IMR-90 (cell line): Measurements from ENCODE around the gene CLASP1. TPM values are rescaled to one million over a fixed set of nuclear protein-coding genes. Genes with fewer than 3 reads are reported as not detected.

ENCODE experiments used
- ATAC-seq: fragments of 200-7000 bp; cut with Tn5 transposase; 2 replicates; pipeline ENCODE4 v1.9.1; 2020; ENCODE audit warnings: low read depth, mild to moderate bottlenecking, moderate library complexity
- BruUV-seq: library from RNA; stranded (reverse); fragments of 400-500 nt; replicated peaks from 2 replicates; lab custom pipeline; 2021; lab: Mats Ljungman, UMichigan
- CTCF ChIA-PET: fragments of 300-600 bp; formaldehyde crosslinking; extraction: SDS; loops from one replicate; lab custom pipeline; 2021; ENCODE audit warnings: antibody characterized with exemption; lab: Yijun Ruan, JAX
- POLR2A ChIA-PET: fragments of 300-600 bp; sonication (Branson Sonifier 250); formaldehyde crosslinking; loops from one replicate; lab custom pipeline; 2022; ENCODE audit warnings: antibody characterized with exemption; ENCODE audit not compliant: unreplicated experiment; lab: Charles Lee
- DNase-seq: peaks from one replicate; pipeline ENCODE4 v3.0.0; 2013
- H2AFZ ChIP-seq: replicated peaks from 2 replicates; pipeline ENCODE3; 2013; ENCODE audit warnings: low read length, mild to moderate bottlenecking; ENCODE audit not compliant: poor library complexity
- H2AK5ac ChIP-seq: 2 replicates; pipeline ENCODE4 v1.6.1; 2013; ENCODE audit warnings: low read depth, low read length, inconsistent platforms
- H2AK9ac ChIP-seq: replicated peaks from 2 replicates; pipeline ENCODE3; 2013; ENCODE audit warnings: mild to moderate bottlenecking, low read depth, low read length, moderate library complexity; ENCODE audit not compliant: poor library complexity
- H2BK120ac ChIP-seq: 2 replicates; pipeline ENCODE4 v1.6.1; 2013; ENCODE audit warnings: low read depth, low read length, inconsistent platforms
- H2BK15ac ChIP-seq: 3 replicates; pipeline ENCODE4 v1.6.1; 2013; ENCODE audit warnings: low read depth, low read length, inconsistent platforms
- H2BK20ac ChIP-seq: 2 replicates; pipeline ENCODE4 v1.6.1; 2013; ENCODE audit warnings: low read depth, mild to moderate bottlenecking, inconsistent platforms, low read length, moderate library complexity
- H2BK5ac ChIP-seq: 2 replicates; pipeline ENCODE4 v1.6.1; 2013; ENCODE audit warnings: mild to moderate bottlenecking, low read depth, low read length, inconsistent platforms; ENCODE audit not compliant: poor library complexity, severe bottlenecking
- H3K14ac ChIP-seq: replicated peaks from 2 replicates; pipeline ENCODE4 v1.6.1; 2013; ENCODE audit warnings: low read depth, low read length, inconsistent platforms
- H3K18ac ChIP-seq: 2 replicates; pipeline ENCODE4 v1.6.1; 2013; ENCODE audit warnings: low read depth, low read length, control low read depth
- H3K23ac ChIP-seq: 2 replicates; pipeline ENCODE4 v1.6.1; 2013; ENCODE audit warnings: low read depth, low read length, inconsistent platforms
- H3K27ac ChIP-seq: 2 replicates; pipeline ENCODE4 v1.5.1; 2013; ENCODE audit warnings: mild to moderate bottlenecking, control low read depth, low read length; ENCODE audit not compliant: insufficient read depth
- H3K27me3 ChIP-seq: 2 replicates; pipeline ENCODE4 v1.6.1; 2013; ENCODE audit warnings: low read length; ENCODE audit not compliant: control insufficient read depth, insufficient read depth
- H3K36me3 ChIP-seq: 2 replicates; pipeline ENCODE4 v1.6.1; 2013; ENCODE audit warnings: low read length, mixed read lengths; ENCODE audit not compliant: control insufficient read depth, insufficient read depth
- H3K4ac ChIP-seq: 2 replicates; pipeline ENCODE4 v1.6.1; 2013; ENCODE audit warnings: low read depth, low read length, inconsistent platforms
- H3K4me1 ChIP-seq: 2 replicates; pipeline ENCODE4 v1.6.1; 2013; ENCODE audit warnings: low read length, mixed read lengths; ENCODE audit not compliant: control insufficient read depth, insufficient read depth
- H3K4me2 ChIP-seq: 2 replicates; pipeline ENCODE4 v1.6.1; 2013; ENCODE audit warnings: low read depth, mild to moderate bottlenecking, control low read depth, low read length, moderate library complexity
- H3K4me3 ChIP-seq: 2 replicates; pipeline ENCODE4 v1.5.1; 2013; ENCODE audit warnings: low read depth, mild to moderate bottlenecking, control low read depth, low read length, moderate library complexity; ENCODE audit not compliant: insufficient read depth
- H3K56ac ChIP-seq: 2 replicates; pipeline ENCODE4 v1.6.1; 2013; ENCODE audit warnings: low read length, inconsistent platforms; ENCODE audit not compliant: insufficient read depth; ENCODE audit errors: extremely low read depth
- H3K79me1 ChIP-seq, 2 experiments: 2 replicates each; pipeline ENCODE4 v1.6.1; 2013; ENCODE audit warnings: low read length in 2 of 2, inconsistent platforms in 1 of 2, low read depth in 1 of 2
- H3K9ac ChIP-seq: 2 replicates; pipeline ENCODE4 v1.6.1; 2013; ENCODE audit warnings: low read depth, low read length, control low read depth
- H3K9me1 ChIP-seq: 2 replicates; pipeline ENCODE4 v1.6.1; 2013; ENCODE audit warnings: low read length, inconsistent platforms; ENCODE audit not compliant: insufficient read depth
- H3K9me3 ChIP-seq: 2 replicates; pipeline ENCODE4 v1.6.1; 2013; ENCODE audit warnings: low read length; ENCODE audit not compliant: control insufficient read depth, insufficient read depth
- H4K20me1 ChIP-seq: 2 replicates; pipeline ENCODE4 v1.6.1; 2013; ENCODE audit warnings: low read length, inconsistent platforms; ENCODE audit not compliant: insufficient read depth
- H4K5ac ChIP-seq: 2 replicates; pipeline ENCODE4 v1.6.1; 2013; ENCODE audit warnings: mild to moderate bottlenecking, low read depth, low read length, control low read depth
- H4K8ac ChIP-seq, 2 experiments: 2 replicates each; pipeline ENCODE4 v1.6.1; 2013; ENCODE audit warnings: low read depth in 2 of 2, low read length in 2 of 2, control low read depth in 1 of 2, inconsistent platforms in 1 of 2
- H4K91ac ChIP-seq: 2 replicates; pipeline ENCODE4 v1.6.1; 2013; ENCODE audit warnings: low read depth, low read length, inconsistent platforms; ENCODE audit not compliant: insufficient read depth
- FOS ChIP-seq: fragments of 150-350 bp; IDR thresholded peaks from 2 replicates; pipeline ENCODE4 v1.6.1; 2016; ENCODE audit warnings: low read depth, low read length
- MAFK ChIP-seq: IDR thresholded peaks from 2 replicates; pipeline ENCODE4 v1.6.1; 2012; ENCODE audit warnings: low read depth, low read length, improper control_type of control experiment
- MAZ ChIP-seq: IDR thresholded peaks from 2 replicates; pipeline ENCODE4 v1.6.1; 2012; ENCODE audit warnings: low read depth, mild to moderate bottlenecking, low read length, improper control_type of control experiment, moderate library complexity, borderline replicate concordance
- POLR2A ChIP-seq: IDR thresholded peaks from 2 replicates; pipeline ENCODE4 v1.6.1; 2012; ENCODE audit warnings: mild to moderate bottlenecking, low read depth, low read length
- RFX5 ChIP-seq: IDR thresholded peaks from 2 replicates; pipeline ENCODE4 v1.8.0; 2012; ENCODE audit warnings: low read depth, mild to moderate bottlenecking, low read length, moderate library complexity
- WGBS, 2 experiments: methylation state at CpG; one replicate each; pipeline versions ENCODE4 v1.1.5 to v1.1.7; 2013; ENCODE audit warnings: missing lambda C conversion rate in 2 of 2; ENCODE audit not compliant: insufficient read length in 1 of 2; ENCODE audit errors: extremely low coverage in 2 of 2; 5-methylcytosine and 5-hydroxymethylcytosine counted together
- dilution Hi-C: fragments of 300-500 bp; cut with HindIII; formaldehyde crosslinking; loops from one replicate; pipeline ENCODE4 v1.14.3; 2018; ENCODE audit warnings: low sequenced_read_pairs; ENCODE audit not compliant: unreplicated experiment
- in situ Hi-C: fragments of 300-500 bp; cut with MboI; formaldehyde crosslinking; loops from 3 replicates; pipeline ENCODE4 v1.14.3; 2019; ENCODE audit warnings: low sequenced_read_pairs, inconsistent platforms, mixed read lengths
- intact Hi-C: fragments of 100-400 bp; cut with micrococcal nuclease; formaldehyde crosslinking; loops from 2 replicates; pipeline ENCODE4 v1.10.0; 2022
- polyA plus RNA-seq, 3 experiments: library from polyadenylated mRNA; depleted of rRNA; stranded (reverse); fragments of >200 nt; gene quantifications; 2 replicates each; pipeline ENCODE4 v1.2.3, GENCODE V29; 2012; ENCODE audit warnings: low replicate concordance in 1 of 3
- total RNA-seq: library from RNA; depleted of rRNA; stranded (reverse); fragments of >200 nt; gene quantifications from 2 replicates; pipeline ENCODE4 v1.2.3, GENCODE V29; 2012

CLASP1 gene
- total and polyA plus RNA-seq, 2 of the 4 experiments (the other 2 are of a cell fraction) = 12.3 to 33.7 TPM

- Histone ChIP-seq H4K20me1 (no peaks in the 10 kb centered on the region; the same call in 1 of the 2 replicates), H2AK9ac (no peak overlapping the region), H3K56ac (no peak overlapping the region), H3K18ac (no peak overlapping the region), H2BK15ac (no peak overlapping the region), H3K79me1 (peaks cover 13 to 41% of the 10 kb centered on the region in 2 experiments), H2AFZ (no peak overlapping the region), H3K23ac (no peak overlapping the region), H3K27me3 (no peaks in the 10 kb centered on the region), H3K9ac (no peak overlapping the region), H3K4me1 (0 out of 2 replicates have a peak, but pooled peaks cover 2% of the 10 kb centered on the region), H2AK5ac (no peak overlapping the region), H3K4ac (no peak overlapping the region), H3K4me2 (no peak overlapping the region), H3K4me3 (no peak overlapping the region), H4K91ac (no peak overlapping the region), H3K9me1 (peaks cover 3% of the 10 kb centered on the region; the same call in 1 of the 2 replicates), H2BK20ac (no peak overlapping the region), H2BK120ac (no peak overlapping the region), H3K36me3 (peaks cover 13% of the 10 kb centered on the region), H3K14ac (no peak overlapping the region), H4K5ac (no peak overlapping the region), H3K27ac (no peak overlapping the region), H2BK5ac (no peak overlapping the region), H4K8ac (no peak overlapping the region), H3K9me3 (no peaks in the 10 kb centered on the region)
- ATAC-seq = no peak
- intact Hi-C loops (loop anchor here (5.0 kb wide), 1 partner anchor 99 kb away; no protein-coding TSS in a partner anchor), in situ Hi-C loops (no loop called here), dilution Hi-C loops (no loop called here)
- TF ChIP-seq FOS = no peak
- TF ChIP-seq MAZ = no peak
- no peak for TF ChIP-seq MAFK
- TF ChIP-seq POLR2A = no peak
- no peak for TF ChIP-seq RFX5
- WGBS, 2 experiments = 100% methylated on average over 1 of the region's 1 CpG; no CpG with 5 or more reads in 1 of the 2 experiments
- DNase-seq = no peak
- ChIA-PET CTCF (no interaction called here), POLR2A (no interaction called here)
- BruUV-seq = no TSS peak
Observed at GRCh38 chr2:121510857-121511256, 138.4 kb downstream of the CLASP1 start.
